NCI-H446 treated with DMSO at 0.1 percent for 48 hours (cell line): ENCODE data around the gene SLC1A3.
"Not testable (repeated sequence)": the region's sequence is repeated elsewhere in the genome, so short reads cannot be mapped to it uniquely, and the experiment has no call there.

Source experiments
- DNase-seq: peaks from one replicate; lab custom pipeline; 2025; lab: John Stamatoyannopoulos, UW

The SLC1A3 gene

GRCh38 chr5:36630201-36631145, 24.1 kb downstream of the SLC1A3 start:
- DNase-seq = no peak

GRCh38 chr5:36631154-36631553, 24.7 kb downstream of the SLC1A3 start:
- DNase-seq = no peak

GRCh38 chr5:36631620-36632362, 25.4 kb downstream of the SLC1A3 start:
- no peak for DNase-seq

GRCh38 chr5:36632363-36632664, 25.9 kb downstream of the SLC1A3 start:
- no peak for DNase-seq

GRCh38 chr5:36635721-36636390, 29.4 kb downstream of the SLC1A3 start:
- DNase-seq = no peak

GRCh38 chr5:36637101-36637500, 30.7 kb downstream of the SLC1A3 start:
- no peak for DNase-seq

GRCh38 chr5:36637516-36637915, 31.1 kb downstream of the SLC1A3 start:
- no peak for DNase-seq

- DNase-seq = no peak
Measured at GRCh38 chr5:36638056-36638455, 31.6 kb downstream of the SLC1A3 start.

- DNase-seq = no peak
Measured at GRCh38 chr5:36640949-36641348, 34.5 kb downstream of the SLC1A3 start.

- DNase-seq = no peak
Measured at GRCh38 chr5:36641431-36641830, 35.0 kb downstream of the SLC1A3 start.

GRCh38 chr5:36642089-36642488, 35.7 kb downstream of the SLC1A3 start:
- DNase-seq = no peak

GRCh38 chr5:36643162-36643561, 36.8 kb downstream of the SLC1A3 start:
- no peak for DNase-seq

- DNase-seq = not testable (repeated sequence)
Measured at GRCh38 chr5:36643841-36644240, 37.4 kb downstream of the SLC1A3 start.

GRCh38 chr5:36644727-36645126, 38.3 kb downstream of the SLC1A3 start:
- DNase-seq = no peak

GRCh38 chr5:36646100-36646499, 39.7 kb downstream of the SLC1A3 start:
- no peak for DNase-seq

- DNase-seq = no peak
Measured at GRCh38 chr5:36646507-36647023, 40.2 kb downstream of the SLC1A3 start.

- DNase-seq = no peak
Measured at GRCh38 chr5:36647046-36647445, 40.6 kb downstream of the SLC1A3 start.

GRCh38 chr5:36648426-36648825, 42.0 kb downstream of the SLC1A3 start:
- no peak for DNase-seq

- no peak for DNase-seq
Measured at GRCh38 chr5:36651761-36652685, 45.6 kb downstream of the SLC1A3 start.

- DNase-seq = no peak
Measured at GRCh38 chr5:36653044-36653705, 46.8 kb downstream of the SLC1A3 start.

- DNase-seq = no peak
Measured at GRCh38 chr5:36654564-36654963, 48.2 kb downstream of the SLC1A3 start.
